Effector CD8-positive, alpha-beta T cell (primary cell): ENCODE results near the gene ATG10.
"Not testable (repeated sequence)": the region's sequence is repeated elsewhere in the genome, so short reads cannot be mapped to it uniquely, and the experiment has no call there.

ENCODE experiments used
- DNase-seq: peaks from one replicate; lab custom pipeline; 2025; lab: John Stamatoyannopoulos, UW

ATG10 gene

DNA sequence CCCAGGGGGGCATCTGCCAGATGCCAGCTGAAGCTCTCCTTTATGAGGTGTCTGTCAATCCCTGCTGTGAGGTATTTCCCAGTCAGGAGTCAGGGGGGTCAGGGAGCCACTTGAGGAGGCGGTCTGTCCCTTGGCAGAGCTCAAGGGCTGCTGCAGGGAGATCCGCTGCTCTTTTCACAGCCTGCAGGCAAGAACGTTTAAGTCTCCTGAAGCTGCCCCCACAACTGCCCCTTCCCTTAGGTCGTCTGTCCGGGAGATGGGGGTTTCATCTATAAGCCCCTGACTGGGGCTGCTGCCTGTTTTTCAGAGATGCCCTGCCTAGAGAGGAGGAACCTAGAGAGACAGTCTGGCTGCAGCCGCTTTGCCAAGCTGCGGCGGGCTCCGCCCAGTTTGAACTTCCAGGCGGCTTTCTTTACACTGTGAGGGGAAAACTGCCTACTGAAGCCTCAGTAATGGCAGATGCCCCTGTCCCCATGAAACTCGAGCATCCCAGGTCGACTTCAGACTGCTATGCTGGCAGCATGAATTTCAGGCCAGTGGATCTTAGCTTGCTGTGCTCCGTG lies 158.0 kb downstream of the ATG10 start:
- no peak for DNase-seq

DNA sequence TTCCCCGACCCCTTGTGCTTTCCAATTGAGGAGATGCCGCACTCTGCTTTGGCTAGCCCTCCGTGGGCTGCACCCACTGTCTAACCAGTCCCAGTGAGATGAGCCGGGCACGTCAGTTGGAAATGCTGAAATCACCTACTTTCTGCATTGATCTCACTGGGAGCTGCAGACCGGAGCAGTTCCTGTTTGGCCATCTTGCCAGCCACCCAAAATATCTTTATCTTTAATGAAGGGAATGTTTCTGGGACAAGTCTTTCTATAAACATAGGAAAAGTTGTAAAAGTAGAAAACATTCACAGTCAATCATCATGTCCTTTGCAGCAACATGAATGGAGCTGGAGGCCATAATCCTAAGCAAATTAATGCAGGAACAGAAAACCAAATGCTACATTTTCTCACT lies 158.8 kb downstream of the ATG10 start:
- no peak for DNase-seq

DNA sequence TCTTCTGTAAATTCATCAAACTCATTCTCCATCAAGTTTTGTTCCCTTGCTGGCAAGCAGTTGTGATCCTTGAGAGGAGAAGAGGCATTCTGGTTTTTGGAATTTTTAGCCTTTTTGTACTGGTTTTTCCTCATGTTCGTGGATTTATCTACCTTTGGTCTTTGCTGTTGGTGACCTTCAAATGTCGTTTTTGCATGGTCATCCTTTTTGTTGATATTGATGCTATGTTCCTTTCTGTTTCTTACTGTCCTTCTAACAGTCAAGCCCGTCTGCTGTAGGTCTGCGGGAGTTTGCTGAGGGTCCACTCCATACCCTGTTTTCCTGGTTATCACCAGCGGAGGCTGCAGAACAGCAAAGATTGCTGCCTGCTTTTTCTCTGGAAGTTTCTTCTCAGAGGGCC lies 165.4 kb downstream of the ATG10 start:
- DNase-seq: no peak

DNA sequence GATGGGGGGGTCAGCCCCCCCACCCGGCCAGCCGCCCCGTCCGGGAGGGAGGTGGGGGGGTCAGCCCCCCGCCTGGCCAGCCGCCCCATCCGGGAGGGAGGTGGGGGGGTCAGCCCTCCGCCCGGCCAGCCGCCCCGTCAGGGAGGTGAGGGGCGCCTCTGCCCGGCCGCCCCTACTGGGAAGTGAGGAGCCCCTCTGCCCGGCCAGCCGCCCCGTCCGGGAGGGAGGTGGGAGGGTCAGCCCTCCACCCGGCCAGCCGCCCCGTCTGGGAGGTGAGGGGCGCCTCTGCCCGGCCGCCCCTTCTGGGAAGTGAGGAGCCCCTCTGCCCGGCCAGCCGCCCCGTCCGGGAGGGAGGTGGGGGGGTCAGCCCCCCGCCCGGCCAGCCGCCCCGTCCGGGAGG lies 168.0 kb downstream of the ATG10 start:
- DNase-seq: not testable (repeated sequence)

DNA sequence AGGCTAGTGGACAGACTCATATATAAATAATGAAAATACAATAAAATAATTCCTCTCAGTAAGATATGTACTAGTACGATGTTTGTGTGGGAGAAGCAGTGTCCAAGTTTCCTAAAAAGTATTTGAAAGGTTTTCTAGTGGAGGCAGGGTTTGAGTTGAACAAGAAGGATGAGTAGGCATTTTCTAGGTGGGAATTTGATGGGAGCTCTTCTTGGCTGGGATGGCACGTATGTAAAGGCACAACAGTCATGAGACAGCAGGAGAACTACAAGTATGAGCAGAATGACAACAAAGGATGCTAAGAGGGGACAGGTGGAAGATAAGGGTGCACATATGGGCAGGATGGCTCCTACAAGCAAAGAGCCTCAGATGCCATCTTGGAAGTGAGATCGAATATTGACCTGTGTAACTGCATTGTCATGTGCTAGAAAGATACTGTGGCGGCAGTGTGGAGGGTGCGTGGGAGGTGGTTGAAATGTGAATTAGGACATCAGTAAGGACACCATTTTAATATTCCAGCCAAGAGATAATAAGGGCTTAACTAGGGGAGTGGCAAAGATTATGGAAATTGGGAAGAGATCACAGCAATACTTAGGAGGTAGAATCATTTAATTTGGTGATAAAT lies 170.5 kb downstream of the ATG10 start:
- no peak for DNase-seq

DNA sequence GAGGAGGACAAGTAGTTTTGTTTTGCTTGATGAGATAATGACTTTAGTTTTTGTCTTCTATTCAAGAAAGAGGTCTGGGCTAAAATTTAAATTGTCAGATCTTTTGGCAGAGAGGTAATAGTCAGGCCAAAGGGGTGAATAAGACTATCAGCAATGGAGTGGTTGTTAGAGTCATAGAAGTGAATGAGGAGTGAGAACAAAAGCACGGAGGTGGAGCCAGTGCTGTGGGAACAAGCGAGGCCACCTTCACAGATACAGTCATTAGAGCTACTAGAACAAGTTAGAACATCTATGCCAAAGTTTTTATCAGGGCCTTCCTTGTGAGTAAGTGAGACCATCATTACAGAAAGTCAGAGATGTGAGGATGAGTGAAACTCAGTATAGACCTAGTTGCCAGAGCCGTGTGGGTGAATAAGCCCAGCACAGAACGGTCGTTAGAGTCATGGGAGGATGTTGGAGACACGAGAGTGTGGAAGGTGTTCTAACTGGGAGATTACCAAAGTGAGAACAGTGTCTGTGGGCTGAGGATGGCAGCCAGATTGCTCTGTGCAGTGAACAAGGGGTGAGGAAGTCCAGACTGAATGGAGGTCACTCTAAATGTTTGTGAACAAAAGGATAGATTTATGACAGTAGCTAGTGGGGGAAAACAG lies 171.2 kb downstream of the ATG10 start:
- DNase-seq: no peak

DNA sequence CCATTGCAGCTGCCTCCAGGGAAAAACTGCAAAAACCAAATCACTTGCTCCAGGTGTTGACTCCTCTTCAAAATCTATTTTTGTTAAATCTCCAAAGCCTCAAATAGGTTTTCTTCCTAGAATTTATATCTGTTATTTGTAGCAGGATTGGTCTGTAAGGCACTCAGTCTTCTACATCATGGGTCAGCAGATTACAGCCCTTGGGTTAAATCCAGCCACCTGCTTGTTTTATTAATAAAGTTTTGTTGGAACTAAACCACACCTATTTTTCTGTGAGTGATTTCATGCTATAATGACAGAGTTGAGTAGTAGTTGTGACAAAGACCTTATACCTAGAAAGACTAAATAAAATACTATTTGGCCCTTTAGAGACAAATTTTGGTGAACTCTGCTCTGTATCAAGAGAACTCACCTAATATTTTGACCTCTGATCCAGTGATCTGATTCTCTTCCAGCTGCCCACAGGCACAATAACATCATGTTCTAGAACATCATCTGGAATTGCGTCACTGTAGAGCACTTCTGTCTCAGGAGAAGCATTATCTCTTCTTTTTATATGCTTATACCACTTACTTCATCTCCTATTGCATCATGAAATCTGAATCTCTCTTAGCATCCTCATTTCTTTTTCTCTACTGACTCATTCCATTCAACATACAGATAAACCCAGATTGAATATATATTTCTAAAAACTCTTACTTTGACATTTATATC lies 176.2 kb downstream of the ATG10 start:
- no peak for DNase-seq

DNA sequence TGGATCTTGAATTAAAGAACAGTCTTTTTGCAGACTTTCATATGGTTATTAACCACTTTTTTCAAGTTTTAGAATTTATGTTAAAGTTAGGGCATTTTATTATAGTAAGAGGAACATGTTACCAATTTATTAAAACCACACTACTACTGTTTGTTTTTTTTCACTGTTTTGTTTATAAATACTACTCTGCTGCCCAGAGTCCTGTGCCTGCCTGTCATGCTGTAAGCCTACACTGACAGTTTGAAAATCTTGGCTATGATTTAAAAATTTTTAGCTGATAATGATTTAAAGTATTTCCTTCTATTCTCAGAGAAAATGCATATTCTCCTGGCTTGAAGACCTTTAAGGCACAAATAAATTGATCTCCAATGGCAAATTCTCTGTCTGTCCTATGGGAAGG lies 177.6 kb downstream of the ATG10 start:
- DNase-seq: no peak

DNA sequence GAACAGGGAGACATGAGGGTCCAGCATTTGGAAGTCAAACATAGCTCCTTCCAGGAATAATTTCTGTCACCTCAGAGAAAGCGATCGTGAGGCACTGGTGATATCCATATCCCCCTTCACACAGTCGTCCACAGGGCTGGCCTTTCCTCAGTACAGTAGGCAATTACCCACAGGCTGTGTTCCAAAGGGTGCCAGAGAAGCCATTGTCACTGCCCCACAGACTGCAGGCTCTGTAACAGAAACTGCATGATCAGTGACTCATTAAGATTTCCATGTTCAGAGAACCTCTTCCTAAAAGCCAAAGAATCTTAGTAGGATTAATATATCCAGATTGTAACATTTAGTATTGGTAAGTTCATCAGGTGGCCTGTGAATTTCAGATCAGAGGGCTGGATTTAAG lies 178.7 kb downstream of the ATG10 start:
- no peak for DNase-seq

DNA sequence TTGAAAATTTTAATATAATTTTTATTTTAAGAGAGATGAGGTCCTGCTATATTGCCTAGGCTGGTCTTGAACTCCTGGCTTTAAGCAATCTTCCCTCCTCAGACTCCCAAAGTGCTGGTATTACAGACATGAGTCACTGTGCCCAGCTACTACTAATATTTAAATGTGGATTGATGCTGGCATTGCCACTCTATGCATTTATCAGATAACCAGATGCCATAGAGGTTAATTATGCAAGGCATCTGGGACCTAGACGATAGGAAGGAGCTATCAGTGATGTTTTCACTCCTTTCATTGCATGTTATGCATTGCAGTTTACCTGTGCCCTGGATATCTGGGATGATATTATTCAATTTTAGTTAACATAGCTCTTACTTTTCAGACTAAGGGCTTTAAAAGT lies 179.4 kb downstream of the ATG10 start:
- no peak for DNase-seq

DNA sequence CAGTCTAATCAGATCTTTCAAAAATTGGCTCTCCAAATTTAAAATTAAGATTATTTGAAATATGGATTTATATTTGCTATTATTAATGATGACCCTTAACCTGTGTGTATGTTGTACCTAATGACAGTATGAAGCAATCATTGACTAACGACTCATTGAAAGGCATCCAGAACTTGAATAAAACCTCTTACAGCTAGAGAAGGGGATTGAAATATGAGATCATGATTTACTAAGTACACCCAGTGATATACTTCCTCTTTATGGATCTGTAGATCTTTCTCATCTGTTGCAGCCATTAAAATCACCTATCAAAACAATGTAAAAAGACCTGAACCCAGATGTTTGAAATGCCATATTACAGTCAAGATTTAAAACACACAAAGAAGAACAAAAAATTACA lies 179.8 kb downstream of the ATG10 start:
- DNase-seq: no peak

DNA sequence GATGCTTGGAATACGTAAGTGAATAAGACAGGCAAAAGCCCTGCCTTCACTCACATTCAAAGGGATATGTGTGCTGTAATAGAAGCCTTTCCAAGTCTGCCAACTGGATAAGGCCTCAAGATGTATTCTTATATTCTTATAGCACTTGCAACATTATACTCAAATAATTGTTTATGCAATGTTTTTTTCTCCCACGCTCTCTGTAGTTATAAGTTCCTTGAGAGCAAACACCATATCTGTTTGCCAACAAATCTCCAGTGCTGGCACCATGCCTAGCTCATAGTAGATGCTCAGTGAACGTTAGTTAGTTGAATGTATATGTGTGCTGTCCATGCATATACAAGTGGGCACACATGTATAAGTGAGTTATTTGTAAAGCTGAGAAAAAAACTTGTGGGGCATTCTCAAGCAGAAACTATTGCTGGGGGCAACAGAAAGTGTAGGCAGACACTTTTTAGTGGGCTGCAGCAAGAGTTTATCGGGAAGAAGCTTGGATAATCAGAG lies 181.2 kb downstream of the ATG10 start:
- DNase-seq: no peak

DNA sequence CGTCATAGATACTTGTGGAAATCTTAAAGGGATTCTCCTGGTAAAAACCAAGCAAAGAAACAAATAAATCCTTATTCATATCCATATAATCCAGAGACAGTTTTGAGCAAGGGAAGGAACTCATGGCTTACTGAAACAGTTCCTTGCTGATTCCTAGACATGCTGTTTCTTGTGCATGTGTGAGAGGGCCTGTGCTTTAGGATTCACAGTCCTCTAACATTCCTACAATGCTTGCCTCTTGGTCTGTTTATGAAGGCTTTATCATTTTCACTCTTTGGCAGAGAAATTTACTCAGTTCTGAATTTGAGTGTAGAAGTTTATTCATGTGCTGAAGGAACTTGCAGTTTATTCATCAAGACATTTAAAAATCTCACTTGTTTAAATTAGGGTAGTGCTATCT lies 183.0 kb downstream of the ATG10 start:
- DNase-seq: no peak

DNA sequence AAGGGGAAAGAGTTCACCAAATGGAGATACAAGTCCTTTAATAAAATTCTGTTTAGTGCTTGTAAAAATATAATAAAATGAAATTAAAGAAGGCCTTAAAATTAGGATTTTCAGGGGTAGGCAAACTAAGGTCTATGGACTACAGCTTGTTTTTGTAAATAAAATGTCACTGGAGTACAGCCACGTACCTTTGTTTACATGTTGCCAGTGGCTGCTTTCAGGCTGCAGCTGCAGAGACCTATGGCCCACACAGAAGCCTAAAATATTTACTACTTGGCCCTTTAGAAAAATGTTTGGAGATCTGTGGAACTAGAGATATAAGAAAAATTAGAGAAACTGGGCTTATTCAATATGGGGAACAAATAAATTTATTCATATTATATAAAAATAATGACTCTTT lies 183.5 kb downstream of the ATG10 start:
- DNase-seq: no peak

DNA sequence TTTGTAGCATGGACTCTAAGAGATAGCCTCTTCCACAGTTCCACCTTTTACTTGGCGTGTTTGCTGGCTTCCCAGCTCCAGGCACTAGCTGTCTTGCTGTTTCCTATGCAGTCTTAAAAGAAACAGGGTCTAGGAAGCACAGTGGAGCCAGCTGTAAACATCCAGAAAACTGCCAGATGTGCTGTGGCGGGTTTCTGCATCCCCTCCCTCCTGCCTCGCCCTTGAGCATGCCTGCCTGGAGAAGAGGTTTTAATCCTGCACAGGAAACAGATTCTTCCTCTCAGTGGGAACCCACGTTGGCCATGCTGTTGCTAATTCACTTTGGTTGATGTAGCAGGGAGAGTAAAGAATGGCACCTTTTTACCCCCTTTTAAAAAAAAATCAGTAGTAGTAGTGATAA lies 185.1 kb downstream of the ATG10 start:
- DNase-seq: no peak

DNA sequence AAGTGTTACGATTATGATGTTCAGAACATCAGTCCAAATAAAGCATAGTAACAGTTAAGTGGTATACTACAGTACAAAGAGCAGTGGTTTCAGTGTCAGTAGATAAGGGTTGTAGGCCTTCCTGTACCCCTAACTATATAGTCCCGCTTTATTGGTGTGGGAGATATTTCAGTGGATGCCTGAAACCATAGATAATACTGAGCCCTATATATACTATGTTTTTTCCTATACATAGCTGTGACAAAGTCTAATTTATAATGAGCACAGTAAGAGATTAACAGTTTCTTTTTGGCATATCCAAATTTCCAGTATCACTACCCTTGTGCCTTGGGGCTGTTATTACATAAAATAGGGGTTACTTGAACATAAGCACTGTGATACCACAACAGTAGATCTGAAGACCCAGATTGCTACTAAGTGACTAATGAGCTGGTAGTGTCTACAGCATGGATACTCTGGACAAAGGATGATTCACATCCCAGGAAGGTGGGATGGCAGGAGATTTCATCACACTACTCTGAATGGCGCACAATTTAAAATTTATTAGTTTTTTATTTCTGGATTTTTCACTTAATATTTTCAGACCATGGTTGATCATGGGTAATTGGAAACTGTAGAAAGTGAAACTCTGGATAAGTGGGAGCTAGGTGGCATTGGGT lies 187.1 kb downstream of the ATG10 start:
- no peak for DNase-seq

DNA sequence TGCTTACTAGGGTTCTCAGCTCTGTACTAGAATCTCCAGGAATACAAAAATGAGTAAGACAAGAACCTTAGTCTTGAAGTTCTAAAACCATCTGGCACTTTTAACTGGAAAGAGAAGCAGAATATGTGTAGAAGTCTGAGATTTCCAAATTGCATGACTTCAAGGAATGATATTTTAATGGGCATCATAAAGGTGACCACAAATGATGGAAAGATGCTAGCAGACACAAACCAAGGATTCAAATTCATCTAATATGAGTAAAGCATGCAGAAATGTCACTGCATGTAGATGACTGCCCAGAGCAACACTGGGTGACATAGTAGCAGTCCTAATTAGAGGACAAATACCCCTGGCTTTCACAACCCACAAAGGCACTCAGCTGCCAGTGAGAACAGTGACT lies 189.1 kb downstream of the ATG10 start:
- DNase-seq: no peak

DNA sequence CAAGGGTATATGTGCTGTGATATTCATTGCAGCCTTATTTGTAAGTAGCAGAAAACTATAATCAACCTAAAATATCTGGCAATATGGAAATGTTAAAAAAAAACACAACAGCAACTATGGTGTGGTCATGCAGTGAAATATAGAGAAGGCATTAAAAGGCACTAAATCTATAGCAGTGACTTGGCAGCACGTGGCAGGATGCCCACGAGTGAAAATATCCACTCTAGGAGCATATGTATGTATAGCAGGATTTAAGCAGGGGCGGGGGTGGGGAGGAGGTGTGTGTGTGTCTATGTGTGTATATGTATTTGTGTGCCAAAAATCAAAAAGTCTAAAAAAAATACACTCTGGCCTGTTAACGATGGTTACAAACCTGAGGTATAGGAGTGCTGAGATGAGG lies 190.8 kb downstream of the ATG10 start:
- no peak for DNase-seq

DNA sequence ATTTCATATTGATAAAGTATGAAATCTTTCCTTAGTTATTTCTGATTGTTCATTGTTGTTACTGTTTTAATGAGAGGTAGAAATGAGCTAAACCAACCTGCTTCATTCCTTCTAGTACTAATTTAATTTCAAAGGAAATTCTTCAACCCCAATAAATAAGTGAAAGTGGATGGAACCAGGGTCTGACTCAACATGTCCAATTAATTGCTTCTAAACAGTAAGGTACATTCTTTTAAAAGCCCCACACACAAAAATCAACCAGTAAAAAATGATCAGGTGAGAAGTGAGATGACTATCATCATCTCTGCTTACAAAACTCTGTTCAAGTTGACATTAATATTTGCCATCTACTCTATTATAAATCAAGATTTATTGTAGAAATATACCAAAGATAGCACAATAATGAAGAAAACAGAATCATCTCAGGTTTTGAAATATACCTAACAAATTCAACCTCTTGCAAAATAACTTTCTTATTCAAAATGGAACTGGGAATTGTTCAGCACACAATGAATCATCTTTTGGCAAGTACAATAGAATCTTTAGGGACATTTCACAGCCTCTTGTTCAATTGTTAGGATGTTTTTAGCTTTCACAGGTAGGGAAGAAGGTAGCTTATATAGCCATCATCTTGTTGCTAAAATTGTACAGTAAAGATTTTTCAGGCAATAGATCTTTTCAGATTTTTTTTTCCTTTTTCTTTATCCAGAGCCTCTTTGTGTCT lies 191.8 kb downstream of the ATG10 start:
- no peak for DNase-seq

DNA sequence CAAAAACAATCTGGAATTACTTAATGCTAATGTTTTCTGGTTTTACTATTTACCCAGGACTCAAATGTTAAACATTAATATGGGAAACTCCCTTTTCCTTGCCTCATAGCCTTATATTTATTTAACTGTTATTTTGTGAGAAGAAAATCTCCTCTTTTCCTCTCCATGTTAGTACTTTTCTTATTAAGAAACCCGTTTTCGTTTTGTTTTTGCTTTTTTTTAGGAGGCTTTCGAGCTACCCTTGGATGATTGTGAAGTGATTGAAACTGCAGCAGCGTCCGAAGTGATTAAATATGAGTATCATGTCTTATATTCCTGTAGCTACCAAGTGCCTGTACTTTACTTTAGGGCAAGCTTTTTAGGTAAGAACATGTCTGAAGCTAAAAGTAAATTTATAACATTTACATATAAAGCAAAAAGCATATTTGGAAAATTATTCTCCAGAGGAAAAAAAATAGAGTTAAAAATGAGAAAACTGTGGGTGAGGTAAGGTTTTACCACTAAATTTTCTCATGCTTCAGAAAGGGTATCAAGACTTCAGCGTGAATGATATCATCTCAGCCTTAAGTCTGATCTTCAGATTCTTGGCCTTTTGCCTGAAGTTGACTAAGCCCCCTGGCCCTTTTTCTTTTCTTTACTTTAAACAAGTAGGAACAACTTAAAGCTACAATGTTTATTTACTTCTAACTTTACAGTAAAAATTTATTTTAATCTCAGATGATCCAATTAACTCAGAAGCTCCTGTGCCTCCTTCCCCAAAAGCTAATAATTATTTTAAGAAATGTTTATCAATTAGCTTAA lies 192.6 kb downstream of the ATG10 start:
- no peak for DNase-seq
